HG03460 (cell line): ENCODE measurements around the gene FLYWCH2.
"Not testable (repeated sequence)": the region's sequence is repeated elsewhere in the genome, so short reads cannot be mapped to it uniquely, and the experiment has no call there.

Experiments
- ATAC-seq: cut with Tn5 transposase; IDR thresholded peaks from one replicate; pipeline ENCODE4 v1.9.1; 2021; ENCODE audit not compliant: unreplicated experiment

FLYWCH2 gene

DNA sequence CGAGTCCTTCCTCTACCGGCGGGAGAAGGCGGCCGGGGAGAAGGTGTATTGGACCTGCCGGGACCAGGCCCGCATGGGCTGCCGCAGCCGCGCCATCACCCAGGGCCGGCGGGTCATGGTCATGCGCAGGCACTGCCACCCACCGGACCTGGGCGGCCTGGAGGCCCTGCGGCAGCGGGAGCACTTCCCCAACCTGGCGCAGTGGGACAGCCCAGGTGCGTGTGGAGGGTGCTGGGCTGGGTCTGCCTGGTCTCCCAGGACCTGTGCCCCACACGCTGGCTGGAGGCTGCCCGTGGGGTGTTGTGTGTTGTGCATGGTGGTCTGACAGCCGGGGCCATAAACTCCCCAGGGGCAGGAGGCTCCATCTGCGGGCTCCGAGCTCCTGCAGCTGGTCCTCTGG lies 54.2 kb downstream of the FLYWCH2 start:
- no peak for ATAC-seq

DNA sequence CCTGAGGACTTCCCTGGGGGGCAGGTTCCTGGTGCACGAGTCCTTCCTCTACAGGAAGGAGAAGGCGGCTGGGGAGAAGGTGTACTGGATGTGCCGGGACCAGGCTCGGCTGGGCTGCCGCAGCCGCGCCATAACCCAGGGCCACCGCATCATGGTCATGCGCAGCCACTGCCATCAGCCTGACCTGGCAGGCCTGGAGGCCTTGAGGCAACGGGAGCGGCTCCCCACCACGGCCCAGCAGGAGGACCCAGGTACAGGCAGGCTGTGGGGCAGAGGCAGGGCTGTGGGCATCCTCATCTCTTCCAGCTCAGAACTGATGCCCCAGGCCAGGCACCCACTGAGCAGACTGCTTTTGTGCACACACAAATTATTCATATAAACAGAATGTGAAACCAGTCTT lies 55.2 kb downstream of the FLYWCH2 start:
- no peak for ATAC-seq

- ATAC-seq = no peak
Observed at GRCh38 chr16:2939968-2940367, 57.0 kb downstream of the FLYWCH2 start.

- ATAC-seq = no peak
Observed at GRCh38 chr16:2942045-2942444, 59.0 kb downstream of the FLYWCH2 start.

- ATAC-seq = not testable (repeated sequence)
Observed at GRCh38 chr16:2943716-2944115, 60.7 kb downstream of the FLYWCH2 start.

GRCh38 chr16:2946649-2947048 lies 63.6 kb downstream of the FLYWCH2 start:
- ATAC-seq = no peak
